Measurements from ENCODE around the gene NPC1. TPM values are rescaled to one million over a fixed set of nuclear protein-coding genes. Genes with fewer than 3 reads are reported as not detected.
"Not testable (repeated sequence)": the region's sequence is repeated elsewhere in the genome, so short reads cannot be mapped to it uniquely, and the experiment has no call there.

Gene NPC1
- total RNA-seq, 2 experiments from 2014 or later = 21.6 to 29.2 TPM

GRCh38 chr18:23626451-23627279 is 40.4 kb upstream of the NPC1 start:
- CTCF ChIA-PET = interaction anchor here (0.5 to 4.7 kb wide), 9 partner anchors 9 to 487 kb away, joined by 3 to 25 read pairs (median 3); no protein-coding TSS in a partner anchor
- ATAC-seq (peak; percentile 72), DNase-seq (no peak)
- Mint-ChIP-seq H3K4me1 (peaks cover 9% of the 10 kb centered on the region), H3K9me3 (ENCODE audit: low read depth) (no peaks in the 10 kb centered on the region), H3K36me3 (ENCODE audit: low read depth) (no peaks in the 10 kb centered on the region), H3K27ac (no peak overlapping the region), H3K4me3 (no peak overlapping the region), H3K27me3 (peaks cover 7% of the 10 kb centered on the region)
- intact Hi-C loops (cut with DNase I, micrococcal nuclease) = loop anchor here in 1 of 2 experiments (10.0 kb wide), 1 partner anchor 288 kb away; no protein-coding TSS in a partner anchor
- POLR2A ChIA-PET = interaction anchor here (0.6 kb wide), 1 partner anchor 111 kb away, joined by 3 read pairs; no protein-coding TSS in a partner anchor

GRCh38 chr18:23623040-23623439 is 36.7 kb upstream of the NPC1 start:
- no peak overlapping the region for H3K27ac Mint-ChIP-seq
- H3K4me1 Mint-ChIP-seq = peaks cover 11% of the 10 kb centered on the region
- no peak overlapping the region for H3K4me3 Mint-ChIP-seq
- intact Hi-C loops (cut with DNase I, micrococcal nuclease) = loop anchor here in 1 of 2 experiments (2.0 to 10.0 kb wide), 2 partner anchors 292 to 496 kb away; no protein-coding TSS in a partner anchor
- ATAC-seq (no peak), DNase-seq (no peak)
- no peaks in the 10 kb centered on the region for H3K36me3 Mint-ChIP-seq (ENCODE audit: low read depth)
- CTCF ChIA-PET = interaction anchor here (0.6 to 4.7 kb wide), 6 partner anchors 29 to 190 kb away, joined by 3 to 25 read pairs (median 3); no protein-coding TSS in a partner anchor
- H3K27me3 Mint-ChIP-seq = peaks cover 32% of the 10 kb centered on the region
- POLR2A ChIA-PET = no interaction called here
- no peaks in the 10 kb centered on the region for H3K9me3 Mint-ChIP-seq (ENCODE audit: low read depth)

GRCh38 chr18:23619388-23619881 is 33.1 kb upstream of the NPC1 start:
- no peaks in the 10 kb centered on the region for H3K36me3 Mint-ChIP-seq (ENCODE audit: low read depth)
- DNase-seq (peak; percentile 29), ATAC-seq (peak; percentile 42)
- POLR2A ChIA-PET = no interaction called here
- no peak overlapping the region for H3K27ac Mint-ChIP-seq
- peaks cover 38% of the 10 kb centered on the region for H3K27me3 Mint-ChIP-seq
- H3K4me3 Mint-ChIP-seq = peak overlapping the region; percentile 36
- no peaks in the 10 kb centered on the region for H3K9me3 Mint-ChIP-seq (ENCODE audit: low read depth)
- CTCF ChIA-PET = no interaction called here
- intact Hi-C loops (cut with DNase I, micrococcal nuclease) = no loop called here
- peaks cover 2% of the 10 kb centered on the region for H3K4me1 Mint-ChIP-seq

- intact Hi-C loops (cut with DNase I, micrococcal nuclease) = no loop called here
- Mint-ChIP-seq H3K27ac (no peak overlapping the region), H3K4me1 (peaks cover 2% of the 10 kb centered on the region), H3K36me3 (ENCODE audit: low read depth) (no peaks in the 10 kb centered on the region), H3K4me3 (peak overlapping the region; percentile 36), H3K27me3 (peaks cover 38% of the 10 kb centered on the region), H3K9me3 (ENCODE audit: low read depth) (no peaks in the 10 kb centered on the region)
- ChIA-PET CTCF (interaction anchor here (1.4 kb wide), 1 partner anchor 84 kb away, joined by 3 read pairs; no protein-coding TSS in a partner anchor), POLR2A (interaction anchor here (0.6 kb wide), 3 partner anchors 16 to 124 kb away, joined by 3 to 10 read pairs (median 6); no protein-coding TSS in a partner anchor)
- ATAC-seq (peak; percentile 31), DNase-seq (peak; percentile 14)
These were observed 32.6 kb upstream of the NPC1 start for GRCh38 chr18:23618862-23619387.

GRCh38 chr18:23617412-23618014 is 31.2 kb upstream of the NPC1 start:
- intact Hi-C loops (cut with DNase I, micrococcal nuclease) = no loop called here
- ATAC-seq = no peak
- POLR2A ChIA-PET = interaction anchor here (0.6 kb wide), 1 partner anchor 530 kb away, joined by 3 read pairs; no protein-coding TSS in a partner anchor
- DNase-seq = no peak
- Mint-ChIP-seq H3K4me1 (peaks cover 2% of the 10 kb centered on the region), H3K27me3 (peaks cover 38% of the 10 kb centered on the region), H3K9me3 (ENCODE audit: low read depth) (no peaks in the 10 kb centered on the region), H3K4me3 (no peak overlapping the region), H3K27ac (no peak overlapping the region), H3K36me3 (ENCODE audit: low read depth) (no peaks in the 10 kb centered on the region)
- CTCF ChIA-PET = interaction anchor here (0.9 to 1.4 kb wide), 2 partner anchors 11 to 86 kb away, joined by 3 read pairs; no protein-coding TSS in a partner anchor

- no peaks in the 10 kb centered on the region for H3K36me3 Mint-ChIP-seq (ENCODE audit: low read depth)
- CTCF ChIA-PET = no interaction called here
- POLR2A ChIA-PET = no interaction called here
- H3K4me3 Mint-ChIP-seq = no peak overlapping the region
- DNase-seq (no peak), ATAC-seq (no peak)
- H3K4me1 Mint-ChIP-seq = peaks cover 2% of the 10 kb centered on the region
- intact Hi-C loops (cut with DNase I, micrococcal nuclease) = no loop called here
- no peaks in the 10 kb centered on the region for H3K9me3 Mint-ChIP-seq (ENCODE audit: low read depth)
- H3K27me3 Mint-ChIP-seq = peaks cover 30% of the 10 kb centered on the region
- no peak overlapping the region for H3K27ac Mint-ChIP-seq
These were observed 30.0 kb upstream of the NPC1 start for GRCh38 chr18:23616258-23616657.

- no peaks in the 10 kb centered on the region for H3K9me3 Mint-ChIP-seq (ENCODE audit: low read depth)
- ChIA-PET CTCF (interaction anchor here (0.8 to 3.7 kb wide), 5 partner anchors 11 to 156 kb away, joined by 3 to 23 read pairs (median 8); no protein-coding TSS in a partner anchor), POLR2A (no interaction called here)
- no peak overlapping the region for H3K27ac Mint-ChIP-seq
- H3K4me3 Mint-ChIP-seq = no peak overlapping the region
- peaks cover 2% of the 10 kb centered on the region for H3K4me1 Mint-ChIP-seq
- intact Hi-C loops (cut with DNase I, micrococcal nuclease) = no loop called here
- ATAC-seq (no peak), DNase-seq (no peak)
- H3K36me3 Mint-ChIP-seq (ENCODE audit: low read depth) = no peaks in the 10 kb centered on the region
- H3K27me3 Mint-ChIP-seq = peaks cover 17% of the 10 kb centered on the region
These were observed 28.6 kb upstream of the NPC1 start for GRCh38 chr18:23614891-23615290.

GRCh38 chr18:23614413-23614812 is 28.1 kb upstream of the NPC1 start:
- no peaks in the 10 kb centered on the region for H3K4me1 Mint-ChIP-seq
- ATAC-seq = no peak
- no peak overlapping the region for H3K27ac Mint-ChIP-seq
- peaks cover 13% of the 10 kb centered on the region for H3K27me3 Mint-ChIP-seq
- H3K4me3 Mint-ChIP-seq = no peak overlapping the region
- no peaks in the 10 kb centered on the region for H3K9me3 Mint-ChIP-seq (ENCODE audit: low read depth)
- intact Hi-C loops (cut with DNase I, micrococcal nuclease) = no loop called here
- ChIA-PET POLR2A (no interaction called here), CTCF (interaction anchor here (1.1 to 3.7 kb wide), 5 partner anchors 12 to 98 kb away, joined by 3 to 23 read pairs (median 8); no protein-coding TSS in a partner anchor)
- no peak for DNase-seq
- no peaks in the 10 kb centered on the region for H3K36me3 Mint-ChIP-seq (ENCODE audit: low read depth)

- DNase-seq; H3K4me3 Mint-ChIP-seq; intact Hi-C loops (cut with DNase I, micrococcal nuclease); ATAC-seq; H3K27ac Mint-ChIP-seq; POLR2A ChIA-PET; H3K27me3 Mint-ChIP-seq; H3K9me3 Mint-ChIP-seq (ENCODE audit: low read depth); H3K4me1 Mint-ChIP-seq; H3K36me3 Mint-ChIP-seq (ENCODE audit: low read depth): not testable (repeated sequence)
- CTCF ChIA-PET = interaction anchor here (1.0 to 3.7 kb wide), 4 partner anchors 9 to 90 kb away, joined by 4 to 23 read pairs (median 10); no protein-coding TSS in a partner anchor
These were observed 26.8 kb upstream of the NPC1 start for GRCh38 chr18:23613091-23613475.

- Mint-ChIP-seq H3K4me3 (no peak overlapping the region), H3K9me3 (ENCODE audit: low read depth) (no peaks in the 10 kb centered on the region), H3K27me3 (peaks cover 3% of the 10 kb centered on the region), H3K4me1 (no peaks in the 10 kb centered on the region), H3K27ac (no peak overlapping the region), H3K36me3 (ENCODE audit: low read depth) (no peaks in the 10 kb centered on the region)
- POLR2A ChIA-PET = no interaction called here
- CTCF ChIA-PET = interaction anchor here (1.0 to 3.7 kb wide), 3 partner anchors 10 to 90 kb away, joined by 4 to 23 read pairs (median 12); no protein-coding TSS in a partner anchor
- intact Hi-C loops (cut with DNase I, micrococcal nuclease) = no loop called here
- DNase-seq = no peak
- no peak for ATAC-seq
These were observed 26.3 kb upstream of the NPC1 start for GRCh38 chr18:23612434-23613090.
